Measurements from ENCODE around the gene MTA3. TPM values are rescaled to one million over a fixed set of nuclear protein-coding genes. Genes with fewer than 3 reads are reported as not detected.
A peak's percentile ranks its signal among the peaks of the same experiment; 100 is the strongest.

The MTA3 gene
- total RNA-seq, 1 donor from 2014 or later: 107 TPM

GRCh38 chr2:42792583-42793333 lies 224.3 kb downstream of the MTA3 start, which contains the start of gene HAAO:
HAAO (minus strand) TSS chr2:42792583; CDS start chr2:42792536, 47 bp downstream.
- TF ChIP-seq, protein P1, sequence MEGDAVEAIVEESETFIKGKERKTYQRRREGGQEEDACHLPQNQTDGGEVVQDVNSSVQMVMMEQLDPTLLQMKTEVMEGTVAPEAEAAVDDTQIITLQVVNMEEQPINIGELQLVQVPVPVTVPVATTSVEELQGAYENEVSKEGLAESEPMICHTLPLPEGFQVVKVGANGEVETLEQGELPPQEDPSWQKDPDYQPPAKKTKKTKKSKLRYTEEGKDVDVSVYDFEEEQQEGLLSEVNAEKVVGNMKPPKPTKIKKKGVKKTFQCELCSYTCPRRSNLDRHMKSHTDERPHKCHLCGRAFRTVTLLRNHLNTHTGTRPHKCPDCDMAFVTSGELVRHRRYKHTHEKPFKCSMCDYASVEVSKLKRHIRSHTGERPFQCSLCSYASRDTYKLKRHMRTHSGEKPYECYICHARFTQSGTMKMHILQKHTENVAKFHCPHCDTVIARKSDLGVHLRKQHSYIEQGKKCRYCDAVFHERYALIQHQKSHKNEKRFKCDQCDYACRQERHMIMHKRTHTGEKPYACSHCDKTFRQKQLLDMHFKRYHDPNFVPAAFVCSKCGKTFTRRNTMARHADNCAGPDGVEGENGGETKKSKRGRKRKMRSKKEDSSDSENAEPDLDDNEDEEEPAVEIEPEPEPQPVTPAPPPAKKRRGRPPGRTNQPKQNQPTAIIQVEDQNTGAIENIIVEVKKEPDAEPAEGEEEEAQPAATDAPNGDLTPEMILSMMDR (IDR thresholded peaks at IDR 0.05; ENCODE audit: unreplicated experiment): no peak
- Mint-ChIP-seq H3K36me3 (peaks cover 17% of the 10 kb centered on the region), H3K27ac (peak within 1 kb of the TSS; percentile 97), H3K4me1 (peaks cover 47% of the 10 kb centered on the region), H3K27me3 (ENCODE audit: low read depth) (no peaks in the 10 kb centered on the region), H3K9me3 (peaks cover 9% of the 10 kb centered on the region), H3K4me3 (peak within 1 kb of the TSS; percentile 87)
- peak in 1 of 2 experiments; percentile 62 for DNase-seq (ENCODE audit: low spot score in 2 of 2, unreplicated experiment in 2 of 2)

DNA sequence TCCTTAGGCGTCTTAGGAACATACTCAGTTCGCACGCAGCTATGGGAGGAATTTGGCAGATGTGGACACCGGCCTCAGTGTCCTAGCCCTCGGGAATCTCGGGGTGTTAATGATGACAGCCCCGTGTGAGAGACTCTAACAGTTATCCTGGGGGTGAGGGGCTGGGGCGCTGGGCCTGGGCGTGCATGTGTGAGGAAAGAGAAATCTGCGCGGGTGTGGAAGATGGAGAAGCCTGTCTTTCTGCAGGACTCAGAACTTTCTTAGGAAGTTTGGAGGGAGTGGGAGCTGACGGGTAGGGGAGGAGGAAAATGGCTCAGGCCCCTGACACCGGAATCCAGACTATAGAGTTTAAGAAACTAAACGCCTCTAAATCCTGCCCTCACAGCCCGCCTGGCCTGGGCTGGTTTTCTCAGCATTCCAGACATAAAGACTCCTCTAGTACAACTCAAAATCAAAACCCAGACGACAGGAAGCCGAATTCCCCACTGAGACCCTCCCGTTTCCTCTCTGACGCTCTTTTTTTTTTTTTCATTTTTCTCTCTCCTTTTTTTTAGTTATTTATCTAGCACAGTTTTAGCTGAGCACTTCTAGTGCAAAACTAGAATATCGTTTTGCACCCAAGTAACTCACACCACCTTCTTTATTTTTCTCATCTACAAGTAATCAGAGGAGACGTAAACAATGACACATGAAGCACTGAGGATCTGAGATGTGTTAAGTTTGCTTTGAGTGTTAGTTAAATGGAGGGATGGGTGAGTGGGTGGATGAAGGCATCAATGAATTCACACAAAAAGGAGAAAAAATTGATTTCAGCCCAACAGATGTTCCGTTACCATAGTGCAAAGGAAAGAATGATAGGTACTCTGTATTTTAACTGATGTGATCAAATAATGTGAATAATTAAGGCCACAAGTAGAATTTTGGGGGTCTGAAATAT lies 225.2 kb downstream of the MTA3 start:
- peak overlapping the region; percentile 93 for H3K27ac Mint-ChIP-seq
- TF ChIP-seq, protein P1 (IDR thresholded peaks at IDR 0.05; ENCODE audit: unreplicated experiment): no peak
- H3K9me3 Mint-ChIP-seq: peaks cover 9% of the 10 kb centered on the region
- peaks cover 19% of the 10 kb centered on the region for H3K36me3 Mint-ChIP-seq
- DNase-seq (ENCODE audit: low spot score in 2 of 2, unreplicated experiment in 2 of 2): no peak
- peaks cover 47% of the 10 kb centered on the region for H3K4me1 Mint-ChIP-seq
- H3K4me3 Mint-ChIP-seq: peak overlapping the region; percentile 87
- no peaks in the 10 kb centered on the region for H3K27me3 Mint-ChIP-seq (ENCODE audit: low read depth)

DNA sequence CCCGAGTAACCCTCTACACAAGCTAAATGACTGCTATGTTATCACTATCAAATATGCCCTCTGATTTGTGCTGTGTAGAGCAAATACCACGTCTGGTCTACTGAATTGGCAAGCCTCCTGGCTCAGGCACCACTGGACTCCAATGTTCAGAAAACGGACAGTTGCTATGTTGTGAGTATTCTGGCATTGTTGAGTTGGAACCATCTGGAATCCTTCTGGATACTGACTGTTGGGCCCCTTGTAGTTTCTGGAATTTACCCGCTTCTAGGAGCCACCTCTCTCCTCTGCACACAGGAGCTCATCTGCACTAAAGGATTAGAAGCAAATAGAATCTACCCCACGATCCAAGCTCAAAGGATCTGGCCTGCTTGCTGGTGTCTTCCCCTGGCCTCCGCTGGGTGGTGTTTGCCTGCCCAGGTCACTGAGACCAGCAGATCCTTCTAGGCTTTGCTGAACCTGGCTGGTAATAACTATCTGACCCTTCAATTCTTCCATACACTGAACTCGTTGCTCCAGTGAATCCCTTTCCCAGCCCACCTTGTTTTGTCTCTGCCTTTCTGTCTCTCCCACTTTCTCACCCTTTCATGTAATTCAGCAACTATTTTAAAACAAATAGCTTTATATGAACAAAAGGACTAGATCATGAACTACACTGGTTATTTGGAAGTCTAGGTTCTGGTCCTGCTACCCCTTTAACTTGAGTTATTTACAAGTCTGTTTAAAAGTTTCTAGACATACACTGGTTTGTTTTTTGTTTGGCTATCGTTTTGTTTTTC lies 226.0 kb downstream of the MTA3 start:
- no peak for DNase-seq (ENCODE audit: low spot score in 2 of 2, unreplicated experiment in 2 of 2)
- Mint-ChIP-seq H3K27me3 (ENCODE audit: low read depth) (no peaks in the 10 kb centered on the region), H3K9me3 (peaks cover 10% of the 10 kb centered on the region), H3K27ac (peak overlapping the region; percentile 93), H3K36me3 (peaks cover 19% of the 10 kb centered on the region), H3K4me3 (peak overlapping the region; percentile 87), H3K4me1 (peaks cover 47% of the 10 kb centered on the region)
- TF ChIP-seq, protein P1 (IDR thresholded peaks at IDR 0.05; ENCODE audit: unreplicated experiment): no peak

GRCh38 chr2:42795275-42795674 lies 226.8 kb downstream of the MTA3 start:
- TF ChIP-seq, protein P1 (IDR thresholded peaks at IDR 0.05; ENCODE audit: unreplicated experiment): no peak
- H3K4me3 Mint-ChIP-seq: no peak overlapping the region
- no peaks in the 10 kb centered on the region for H3K27me3 Mint-ChIP-seq (ENCODE audit: low read depth)
- H3K9me3 Mint-ChIP-seq: peaks cover 15% of the 10 kb centered on the region
- H3K27ac Mint-ChIP-seq: no peak overlapping the region
- peaks cover 44% of the 10 kb centered on the region for H3K4me1 Mint-ChIP-seq
- H3K36me3 Mint-ChIP-seq: peaks cover 19% of the 10 kb centered on the region
- no peak for DNase-seq (ENCODE audit: low spot score in 2 of 2, unreplicated experiment in 2 of 2)

DNA sequence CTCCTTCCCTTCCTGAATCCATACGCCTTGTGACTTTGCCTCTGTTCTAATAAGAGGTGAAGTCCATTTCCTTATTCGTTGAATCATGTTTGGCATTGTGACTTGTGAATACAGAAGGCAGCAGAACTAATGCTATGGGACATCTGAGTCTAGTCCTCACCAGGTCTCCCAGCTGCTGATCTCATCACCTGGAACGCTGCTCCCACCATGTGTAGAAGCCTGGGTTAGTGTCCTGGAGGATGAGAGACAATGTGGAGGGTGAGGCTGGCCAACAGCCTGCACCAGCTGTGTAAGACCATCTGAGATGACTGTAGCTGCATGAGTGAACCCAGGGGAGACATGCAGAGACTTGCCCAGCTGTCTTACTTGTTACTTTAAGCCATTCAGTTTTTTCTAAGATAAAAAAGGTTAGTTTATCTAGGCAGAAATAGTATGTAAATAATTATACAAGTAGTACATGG lies 227.4 kb downstream of the MTA3 start:
- Mint-ChIP-seq H3K9me3 (peaks cover 15% of the 10 kb centered on the region), H3K4me1 (peaks cover 41% of the 10 kb centered on the region), H3K4me3 (no peak overlapping the region), H3K36me3 (peaks cover 19% of the 10 kb centered on the region), H3K27ac (peak overlapping the region; percentile 27), H3K27me3 (ENCODE audit: low read depth) (no peaks in the 10 kb centered on the region)
- DNase-seq (ENCODE audit: low spot score in 2 of 2, unreplicated experiment in 2 of 2): no peak
- TF ChIP-seq, protein P1 (IDR thresholded peaks at IDR 0.05; ENCODE audit: unreplicated experiment): no peak

All from mesothelial cell of epicardium (in vitro differentiated cells).